Spleen (tissue), 11 donors: ENCODE measurements around the gene LAMC3. TPM values are rescaled to one million over a fixed set of nuclear protein-coding genes. Genes with fewer than 3 reads are reported as not detected.

Source experiments
- DNase-seq: peaks from one replicate; pipeline ENCODE4 v3.0.0-alpha.2; 2020
- H3K27ac ChIP-seq, 8 donors: fragments of 200-600 bp; sonication (generic) in 7 of 8; 1 replicate in 4 of 8; 2 replicates in 4 of 8; pipeline versions ENCODE4 v1.5.0 to v1.8.0; 2016 to 2021; ENCODE audit warnings: inconsistent platforms in 4 of 8, mild to moderate bottlenecking in 4 of 8, moderate library complexity in 1 of 8
- H3K27me3 ChIP-seq, 7 donors: fragments of 200-600 bp; sonication (generic) in 6 of 7; replicated peaks in 1 of 7; 1 replicate in 4 of 7; 2 replicates in 3 of 7; pipeline versions ENCODE4 v1.5.0 to v1.8.0; 2016 to 2021; ENCODE audit warnings: inconsistent platforms in 3 of 7, mild to moderate bottlenecking in 1 of 7
- H3K36me3 ChIP-seq, 6 donors: fragments of 200-600 bp; sonication (generic) in 5 of 6; 1 replicate in 4 of 6; 2 replicates in 2 of 6; pipeline versions ENCODE4 v1.5.0 to v1.8.0; 2016 to 2021; ENCODE audit warnings: inconsistent platforms in 2 of 6
- H3K4me1 ChIP-seq, 6 donors: fragments of 200-600 bp; sonication (generic) in 5 of 6; 1 replicate in 3 of 6; 2 replicates in 3 of 6; pipeline versions ENCODE4 v1.5.0 to v1.8.0; 2016 to 2021; ENCODE audit warnings: inconsistent platforms in 3 of 6
- H3K4me3 ChIP-seq, 8 donors: fragments of 200-600 bp; sonication (generic) in 7 of 8; 1 replicate in 4 of 8; 2 replicates in 4 of 8; pipeline versions ENCODE4 v1.5.0 to v1.8.0; 2016 to 2021; ENCODE audit warnings: inconsistent platforms in 4 of 8, mild to moderate bottlenecking in 4 of 8, moderate library complexity in 2 of 8
- H3K9me3 ChIP-seq, 8 donors: fragments of 200-600 bp; sonication (generic) in 7 of 8; 1 replicate in 4 of 8; 2 replicates in 4 of 8; pipeline versions ENCODE4 v1.5.0 to v1.8.0; 2016 to 2021; ENCODE audit warnings: inconsistent platforms in 4 of 8
- CTCF ChIP-seq, 11 experiments: fragments of 200-600 bp in 7 of 11; fragments of 450-650 bp in 4 of 11; sonication (generic) in 4 of 11; IDR thresholded peaks in 8 of 11; conservative IDR thresholded peaks in 3 of 11; 1 replicate in 7 of 11; 2 replicates in 4 of 11; pipeline versions ENCODE4 v1.4.0 to v1.8.0; 2016 to 2021; ENCODE audit warnings: antibody characterized with exemption in 11 of 11, inconsistent platforms in 4 of 11, mild to moderate bottlenecking in 1 of 11
- POLR2A ChIP-seq, 3 donors: fragments of 450-650 bp; IDR thresholded peaks; one replicate each; pipeline ENCODE4 v1.5.1; 2017; ENCODE audit warnings: antibody characterized with exemption in 3 of 3, mild to moderate bottlenecking in 1 of 3
- POLR2AphosphoS5 ChIP-seq, 3 donors: sonication (generic); formaldehyde crosslinking; IDR thresholded peaks; one replicate each; pipeline ENCODE4 v1.5.1; 2017; ENCODE audit warnings: antibody characterized with exemption in 3 of 3
- WGBS, 5 donors: extraction: QIAGEN DNeasy Blood & Tissue Kit in 3 of 5; methylation state at CpG; one replicate each; pipeline versions ENCODE4 v1.1.5 to v1.1.7; 2013 to 2018; 5-methylcytosine and 5-hydroxymethylcytosine counted together
- intact Hi-C: fragments of 100-400 bp; cut with DNase I; formaldehyde crosslinking; loops from one replicate; pipeline ENCODE4 v1.15.0; 2023; ENCODE audit warnings: low total_unique reads
- polyA plus RNA-seq, 3 donors: library from polyadenylated mRNA; stranded (reverse); fragments of 200-250 nt; gene quantifications; one replicate each; pipeline ENCODE4 v1.2.1, GENCODE V29; 2013
- total RNA-seq, 7 donors: library from RNA; depleted of rRNA in 3 of 7; stranded (reverse); fragments of >200 nt in 3 of 7; fragmentation: NEBNext Ultra II Directional in 4 of 7; extraction: Animal tissue kit (Norgen Biotek cat#: 25700) in 4 of 7; gene quantifications; one replicate each; pipeline versions ENCODE4 v1.1.0 to v1.2.1, GENCODE V29; 2016 to 2021
- donor health status: healthy with polysubstance abuse.
- donor health status: DM: no; HTN: no; CAD: no; lungs with moderate emphysema.
- donor health status: DM: no; HTN: no; CAD: no.
- donor health status: Bipolar disorder and iron deficiency.
- donor health status: healthy.
- donor health status: DM: no; HTN: no; CAD: no.
- donor health status: DM: yes; HTN: yes; CAD: no.

LAMC3 gene
- total and polyA plus RNA-seq, 10 donors: 9.1 to 79.5 (median 34.6) TPM

GRCh38 chr9:130996676-130997394 is 12.1 kb upstream of the LAMC3 start:
- Histone ChIP-seq H3K9me3 (no peaks in the 10 kb centered on the region), H3K4me1 (peaks cover 0 to 19% (median 8%) of the 10 kb centered on the region in 6 donors), H3K27ac (no peak overlapping the region), H3K27me3 (peaks cover 0 to 61% (median 23%) of the 10 kb centered on the region in 7 donors), H3K36me3 (no peaks in the 10 kb centered on the region), H3K4me3 (no peak overlapping the region)
- intact Hi-C loops: no loop called here
- no peak for DNase-seq
- no peak for TF ChIP-seq CTCF (IDR thresholded peaks at IDR 0.05 in 8 of 11, conservative IDR thresholded peaks at IDR 0.05 in 3 of 11)
- WGBS, 5 donors: 76 to 86% (median 82%) methylated on average over 14 of the region's 14 CpGs

GRCh38 chr9:130997395-130997684 is 11.6 kb upstream of the LAMC3 start:
- H3K4me1 ChIP-seq: peaks cover 0 to 18% (median 8%) of the 10 kb centered on the region in 6 donors
- no peak for TF ChIP-seq POLR2AphosphoS5 (IDR thresholded peaks at IDR 0.05)
- no peak for TF ChIP-seq POLR2A (IDR thresholded peaks at IDR 0.05)
- TF ChIP-seq CTCF (IDR thresholded peaks at IDR 0.05 in 8 of 11, conservative IDR thresholded peaks at IDR 0.05 in 3 of 11): no peak
- H3K27ac ChIP-seq: no peak overlapping the region
- H3K9me3 ChIP-seq: no peaks in the 10 kb centered on the region
- no peaks in the 10 kb centered on the region for H3K36me3 ChIP-seq
- WGBS, 5 donors: 50 to 79% (median 54%) methylated on average over 2 of the region's 2 CpGs
- intact Hi-C loops: no loop called here
- no peak for DNase-seq
- peaks cover 0 to 67% (median 24%) of the 10 kb centered on the region in 7 donors for H3K27me3 ChIP-seq
- H3K4me3 ChIP-seq: no peak overlapping the region

- intact Hi-C loops: no loop called here
- H3K27ac ChIP-seq: no peak overlapping the region
- H3K27me3 ChIP-seq: peaks cover 0 to 65% (median 24%) of the 10 kb centered on the region in 7 donors
- DNase-seq: no peak
- H3K4me1 ChIP-seq: peaks cover 0 to 18% (median 8%) of the 10 kb centered on the region in 6 donors
- TF ChIP-seq POLR2A (IDR thresholded peaks at IDR 0.05): no peak
- TF ChIP-seq CTCF (IDR thresholded peaks at IDR 0.05 in 8 of 11, conservative IDR thresholded peaks at IDR 0.05 in 3 of 11): peak; percentile 9 to 70 (median 48)
- no peaks in the 10 kb centered on the region for H3K36me3 ChIP-seq
- H3K4me3 ChIP-seq: no peak overlapping the region
- no peaks in the 10 kb centered on the region for H3K9me3 ChIP-seq
- 43 to 65% (median 46%) methylated on average over 18 to 28 of the region's 28 CpGs for WGBS, 5 donors
These were observed 10.9 kb upstream of the LAMC3 start for GRCh38 chr9:130997925-130998596.

- Histone ChIP-seq H3K27me3 (peaks cover 0 to 63% (median 24%) of the 10 kb centered on the region in 7 donors), H3K27ac (no peak overlapping the region), H3K4me3 (no peak overlapping the region), H3K36me3 (no peaks in the 10 kb centered on the region), H3K4me1 (peaks cover 0 to 17% (median 8%) of the 10 kb centered on the region in 6 donors), H3K9me3 (no peaks in the 10 kb centered on the region)
- no peak for DNase-seq
- 62 to 76% (median 71%) methylated on average over 15 to 22 of the region's 22 CpGs for WGBS, 5 donors
- intact Hi-C loops: no loop called here
- TF ChIP-seq POLR2A (IDR thresholded peaks at IDR 0.05) (no peak), POLR2AphosphoS5 (IDR thresholded peaks at IDR 0.05) (no peak), CTCF (IDR thresholded peaks at IDR 0.05 in 8 of 11, conservative IDR thresholded peaks at IDR 0.05 in 3 of 11) (peak in 1 of 11 experiments; percentile 22)
These were observed 10.3 kb upstream of the LAMC3 start for GRCh38 chr9:130998597-130999244.
